Measurements from ENCODE around the gene THADA.
"Not testable (repeated sequence)": the region's sequence is repeated elsewhere in the genome, so short reads cannot be mapped to it uniquely, and the experiment has no call there.

Gene THADA

GRCh38 chr2:43595603-43596412, at the start of gene THADA:
TSS of gene THADA (minus strand) at chr2:43596038. CDS start at chr2:43592392, 3,646 bp downstream.
- FAIRE-seq = no peak

- FAIRE-seq = no peak
Measured at GRCh38 chr2:43643680-43644079, 47.8 kb upstream of the THADA start.

GRCh38 chr2:43642363-43642762, 46.5 kb upstream of the THADA start:
- FAIRE-seq = no peak

- FAIRE-seq = no peak
Measured at GRCh38 chr2:43637030-43637803, 41.4 kb upstream of the THADA start, which contains the start of gene PLEKHH2. TSS of gene PLEKHH2 (plus strand) at chr2:43637260. CDS start at chr2:43644674, 7,414 bp downstream.

GRCh38 chr2:43636621-43637020, 40.8 kb upstream of the THADA start:
- FAIRE-seq = no peak

- not testable (repeated sequence) for FAIRE-seq
Measured at GRCh38 chr2:43636153-43636552, 40.3 kb upstream of the THADA start.

GRCh38 chr2:43634604-43635306, 38.9 kb upstream of the THADA start:
- FAIRE-seq = no peak

GRCh38 chr2:43631618-43632317, 35.9 kb upstream of the THADA start:
- no peak for FAIRE-seq

- no peak for FAIRE-seq
Measured at GRCh38 chr2:43622931-43623451, 27.2 kb upstream of the THADA start.

- no peak for FAIRE-seq
Measured at GRCh38 chr2:43619511-43619910, 23.7 kb upstream of the THADA start.

GRCh38 chr2:43616967-43617680, 21.3 kb upstream of the THADA start:
- no peak for FAIRE-seq

GRCh38 chr2:43612944-43613343, 17.1 kb upstream of the THADA start:
- no peak for FAIRE-seq

GRCh38 chr2:43611987-43612894, 16.4 kb upstream of the THADA start:
- FAIRE-seq = no peak

- no peak for FAIRE-seq
Measured at GRCh38 chr2:43610361-43610760, 14.5 kb upstream of the THADA start.

- FAIRE-seq = no peak
Measured at GRCh38 chr2:43609290-43609918, 13.6 kb upstream of the THADA start.

GRCh38 chr2:43605851-43606250, 10.0 kb upstream of the THADA start:
- no peak for FAIRE-seq

- no peak for FAIRE-seq
Measured at GRCh38 chr2:43605079-43605655, 9.3 kb upstream of the THADA start.

GRCh38 chr2:43604674-43605073, 8.8 kb upstream of the THADA start:
- no peak for FAIRE-seq

- not testable (repeated sequence) for FAIRE-seq
Measured at GRCh38 chr2:43600596-43600995, 4.8 kb upstream of the THADA start.

GRCh38 chr2:43594875-43595274, 963 bp downstream of the THADA start:
- FAIRE-seq = no peak

Data from colon (tissue), 2 donors.